ENCODE data around the gene SLC30A9.

The SLC30A9 gene

GRCh38 chr4:42101446-42101975 lies 111.2 kb downstream of the SLC30A9 start:
- Mint-ChIP-seq H3K27me3 (ENCODE audit: low read depth) (no peaks in the 10 kb centered on the region), H3K36me3 (ENCODE audit: low read depth) (no peaks in the 10 kb centered on the region), H3K27ac (no peak overlapping the region), H3K4me1 (no peaks in the 10 kb centered on the region), H3K9me3 (peaks cover 4% of the 10 kb centered on the region), H3K4me3 (no peak overlapping the region)
- TF ChIP-seq CTCF (IDR thresholded peaks at IDR 0.05; ENCODE audit: unreplicated experiment in 3 of 3), result no peak

- Mint-ChIP-seq H3K4me1 (no peaks in the 10 kb centered on the region), H3K4me3 (no peak overlapping the region), H3K9me3 (peaks cover 4% of the 10 kb centered on the region), H3K36me3 (ENCODE audit: low read depth) (no peaks in the 10 kb centered on the region), H3K27ac (no peak overlapping the region), H3K27me3 (ENCODE audit: low read depth) (no peaks in the 10 kb centered on the region)
- no peak for TF ChIP-seq CTCF (IDR thresholded peaks at IDR 0.05; ENCODE audit: unreplicated experiment in 3 of 3)
These were observed 114.2 kb downstream of the SLC30A9 start for GRCh38 chr4:42104521-42104920.

GRCh38 chr4:42112846-42113245 lies 122.5 kb downstream of the SLC30A9 start:
- Mint-ChIP-seq H3K4me3 (no peak overlapping the region), H3K9me3 (no peaks in the 10 kb centered on the region), H3K36me3 (ENCODE audit: low read depth) (no peaks in the 10 kb centered on the region), H3K4me1 (no peaks in the 10 kb centered on the region), H3K27me3 (ENCODE audit: low read depth) (no peaks in the 10 kb centered on the region), H3K27ac (no peak overlapping the region)
- no peak for TF ChIP-seq CTCF (IDR thresholded peaks at IDR 0.05; ENCODE audit: unreplicated experiment in 3 of 3)

- Mint-ChIP-seq H3K4me3 (no peak overlapping the region), H3K27me3 (ENCODE audit: low read depth) (peaks cover 15% of the 10 kb centered on the region), H3K36me3 (ENCODE audit: low read depth) (no peaks in the 10 kb centered on the region), H3K4me1 (no peaks in the 10 kb centered on the region), H3K27ac (no peak overlapping the region), H3K9me3 (no peaks in the 10 kb centered on the region)
- no peak for TF ChIP-seq CTCF (IDR thresholded peaks at IDR 0.05; ENCODE audit: unreplicated experiment in 3 of 3)
These were observed 129.6 kb downstream of the SLC30A9 start for GRCh38 chr4:42119886-42120285.

- H3K4me3 Mint-ChIP-seq, result no peak overlapping the region
These were observed 131.9 kb downstream of the SLC30A9 start for GRCh38 chr4:42122237-42122636.

More at GRCh38 chr4:42122237-42122636, 131.9 kb downstream of the SLC30A9 start:
- H3K36me3 Mint-ChIP-seq (ENCODE audit: low read depth), result no peaks in the 10 kb centered on the region
- peaks cover 15% of the 10 kb centered on the region for H3K27me3 Mint-ChIP-seq (ENCODE audit: low read depth)
- H3K4me1 Mint-ChIP-seq, result no peaks in the 10 kb centered on the region
- no peaks in the 10 kb centered on the region for H3K9me3 Mint-ChIP-seq
- no peak for TF ChIP-seq CTCF (IDR thresholded peaks at IDR 0.05; ENCODE audit: unreplicated experiment in 3 of 3)
- no peak overlapping the region for H3K27ac Mint-ChIP-seq
